Stimulated activated CD4-positive, alpha-beta T cell treated with anti-CD3 and anti-CD28 coated beads, Interleukin-15, amount 100 ng/mL, for 1 hour (primary cell): ENCODE measurements around the gene VPS18.
A peak's percentile ranks its signal among the peaks of the same experiment; 100 is the strongest.
"Not testable (repeated sequence)": the region's sequence is repeated elsewhere in the genome, so short reads cannot be mapped to it uniquely, and the experiment has no call there.

Source experiments
- DNase-seq, 2 donors: peaks; one replicate each; pipeline ENCODE4 v3.0.0-alpha.2; 2020; ENCODE audit warnings: low read depth in 1 of 2, low spot score in 1 of 2

Gene VPS18, protein sequence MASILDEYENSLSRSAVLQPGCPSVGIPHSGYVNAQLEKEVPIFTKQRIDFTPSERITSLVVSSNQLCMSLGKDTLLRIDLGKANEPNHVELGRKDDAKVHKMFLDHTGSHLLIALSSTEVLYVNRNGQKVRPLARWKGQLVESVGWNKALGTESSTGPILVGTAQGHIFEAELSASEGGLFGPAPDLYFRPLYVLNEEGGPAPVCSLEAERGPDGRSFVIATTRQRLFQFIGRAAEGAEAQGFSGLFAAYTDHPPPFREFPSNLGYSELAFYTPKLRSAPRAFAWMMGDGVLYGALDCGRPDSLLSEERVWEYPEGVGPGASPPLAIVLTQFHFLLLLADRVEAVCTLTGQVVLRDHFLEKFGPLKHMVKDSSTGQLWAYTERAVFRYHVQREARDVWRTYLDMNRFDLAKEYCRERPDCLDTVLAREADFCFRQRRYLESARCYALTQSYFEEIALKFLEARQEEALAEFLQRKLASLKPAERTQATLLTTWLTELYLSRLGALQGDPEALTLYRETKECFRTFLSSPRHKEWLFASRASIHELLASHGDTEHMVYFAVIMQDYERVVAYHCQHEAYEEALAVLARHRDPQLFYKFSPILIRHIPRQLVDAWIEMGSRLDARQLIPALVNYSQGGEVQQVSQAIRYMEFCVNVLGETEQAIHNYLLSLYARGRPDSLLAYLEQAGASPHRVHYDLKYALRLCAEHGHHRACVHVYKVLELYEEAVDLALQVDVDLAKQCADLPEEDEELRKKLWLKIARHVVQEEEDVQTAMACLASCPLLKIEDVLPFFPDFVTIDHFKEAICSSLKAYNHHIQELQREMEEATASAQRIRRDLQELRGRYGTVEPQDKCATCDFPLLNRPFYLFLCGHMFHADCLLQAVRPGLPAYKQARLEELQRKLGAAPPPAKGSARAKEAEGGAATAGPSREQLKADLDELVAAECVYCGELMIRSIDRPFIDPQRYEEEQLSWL

DNA sequence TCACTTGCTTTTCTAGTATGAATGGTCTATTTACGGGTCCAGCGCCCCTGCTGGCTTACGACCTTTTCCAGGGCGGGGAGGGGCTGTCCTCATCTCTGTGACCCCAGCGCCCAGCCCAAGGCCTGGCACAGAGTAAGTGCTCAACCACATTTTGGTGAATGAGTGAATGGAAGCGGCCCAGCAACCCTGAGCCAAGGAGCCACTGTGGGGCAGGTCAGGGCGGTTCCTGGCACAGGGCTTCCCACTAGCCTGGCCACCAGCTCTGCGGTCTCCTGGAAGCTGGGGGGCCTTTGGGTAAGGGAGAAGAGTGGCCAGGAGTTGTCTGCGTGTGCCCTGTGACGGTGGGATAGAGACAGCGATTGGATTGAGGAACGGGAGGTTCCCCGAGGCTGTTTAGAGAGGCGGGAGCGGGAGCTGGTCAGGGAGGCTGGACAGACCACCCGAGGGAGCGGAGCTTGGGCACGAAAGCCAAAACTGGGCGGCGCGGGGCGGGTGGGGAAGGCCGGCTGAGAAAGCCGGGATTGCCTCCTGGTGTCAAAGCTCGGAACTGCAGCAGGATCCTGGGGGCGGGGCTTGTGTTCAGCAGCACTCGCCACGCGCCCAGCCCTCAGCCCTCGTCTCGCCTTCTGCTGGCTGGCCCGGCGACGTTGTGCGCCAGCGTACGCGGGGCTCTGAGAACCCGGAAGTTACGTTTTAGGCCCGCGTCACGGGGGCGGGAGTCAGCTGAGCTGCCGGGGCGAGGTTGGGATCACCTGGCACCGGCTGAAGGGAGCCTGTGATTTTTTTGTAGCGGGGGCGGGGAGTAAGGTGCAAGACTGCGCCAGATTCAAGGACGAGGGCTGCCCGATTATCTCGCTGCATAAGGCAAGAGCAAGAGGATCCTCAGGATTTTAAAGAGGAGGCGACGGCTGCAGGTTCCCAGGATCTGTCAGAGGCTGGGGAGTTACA is at the start of gene VPS18:
TSS of gene VPS18 (plus strand) at position 718 of the 948 bp plus-strand sequence. CDS start 319 bp downstream, outside the sequence.
- DNase-seq, result peak; percentile 97 to 100

DNA sequence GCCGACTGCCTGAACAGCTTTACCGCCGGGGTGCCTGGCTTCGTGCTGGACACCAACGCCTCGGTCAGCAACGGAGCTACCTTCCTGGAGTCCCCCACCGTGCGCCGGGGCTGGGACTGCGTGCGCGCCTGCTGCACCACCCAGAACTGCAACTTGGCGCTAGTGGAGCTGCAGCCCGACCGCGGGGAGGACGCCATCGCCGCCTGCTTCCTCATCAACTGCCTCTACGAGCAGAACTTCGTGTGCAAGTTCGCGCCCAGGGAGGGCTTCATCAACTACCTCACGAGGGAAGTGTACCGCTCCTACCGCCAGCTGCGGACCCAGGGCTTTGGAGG is 49.6 kb upstream of the VPS18 start:
- DNase-seq, result peak in 1 of 2 donors; percentile 22

DNA sequence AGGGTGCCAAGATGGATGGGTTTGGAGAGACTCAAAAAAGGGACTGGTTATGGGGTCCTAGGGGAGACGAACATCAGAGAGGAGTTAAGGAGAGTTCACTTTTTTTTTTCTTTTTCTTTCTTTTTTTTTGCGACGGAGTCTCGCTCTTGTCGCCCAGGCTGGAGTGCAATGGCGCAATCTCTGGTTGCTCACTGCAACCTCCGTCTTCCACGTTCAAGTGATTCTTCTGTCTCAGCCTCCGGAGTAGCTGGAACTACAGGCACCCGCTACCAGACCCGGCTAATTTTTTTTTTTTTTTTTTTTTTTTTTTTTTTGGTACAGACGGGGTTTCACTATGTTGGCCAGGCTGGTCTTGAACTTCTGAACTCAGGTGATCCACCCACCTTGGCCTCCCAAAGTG is 49.2 kb upstream of the VPS18 start:
- no peak for DNase-seq

DNA sequence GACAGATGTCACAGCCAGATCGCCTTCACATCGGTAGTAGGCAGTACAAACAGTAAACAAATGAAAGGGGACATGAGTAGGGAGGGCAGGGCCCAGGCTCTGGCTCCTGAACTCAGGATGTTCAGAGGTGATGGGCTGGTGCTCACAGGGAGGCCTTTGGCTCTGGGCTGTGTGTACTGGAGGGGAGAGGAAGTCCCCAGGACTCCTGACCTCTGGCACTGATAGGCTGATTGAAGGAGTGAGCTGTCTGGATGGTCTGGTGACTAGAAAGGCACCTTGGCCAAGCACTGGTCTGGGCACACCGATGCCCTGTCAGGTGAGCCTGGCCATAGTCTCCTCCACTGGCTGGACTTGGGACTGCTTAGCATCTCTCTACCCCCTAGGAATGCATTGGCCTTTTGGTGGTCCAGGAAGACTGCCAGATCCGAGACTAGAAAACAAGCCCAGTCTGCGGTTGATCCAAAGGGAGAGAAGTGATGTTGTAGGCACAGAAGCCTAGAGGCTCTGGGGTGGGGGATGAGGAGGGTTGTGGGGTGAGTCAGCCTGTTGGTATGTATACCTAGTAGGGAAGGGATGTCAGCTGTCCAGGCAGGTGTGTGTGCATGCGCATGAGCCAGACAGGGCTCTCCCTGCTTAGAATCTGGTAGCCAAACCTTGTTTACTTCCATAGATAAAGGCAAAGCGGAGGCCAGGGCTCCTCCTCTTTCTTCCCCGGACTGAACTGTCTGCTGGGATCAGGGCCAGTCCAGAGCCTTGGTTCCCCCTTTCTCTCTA is 48.6 kb upstream of the VPS18 start:
- DNase-seq, result no peak

- DNase-seq, result no peak
These were observed 47.4 kb upstream of the VPS18 start for GRCh38 chr15:40846841-40847222.

GRCh38 chr15:40847223-40847961 is 46.9 kb upstream of the VPS18 start:
- DNase-seq, result no peak

DNA sequence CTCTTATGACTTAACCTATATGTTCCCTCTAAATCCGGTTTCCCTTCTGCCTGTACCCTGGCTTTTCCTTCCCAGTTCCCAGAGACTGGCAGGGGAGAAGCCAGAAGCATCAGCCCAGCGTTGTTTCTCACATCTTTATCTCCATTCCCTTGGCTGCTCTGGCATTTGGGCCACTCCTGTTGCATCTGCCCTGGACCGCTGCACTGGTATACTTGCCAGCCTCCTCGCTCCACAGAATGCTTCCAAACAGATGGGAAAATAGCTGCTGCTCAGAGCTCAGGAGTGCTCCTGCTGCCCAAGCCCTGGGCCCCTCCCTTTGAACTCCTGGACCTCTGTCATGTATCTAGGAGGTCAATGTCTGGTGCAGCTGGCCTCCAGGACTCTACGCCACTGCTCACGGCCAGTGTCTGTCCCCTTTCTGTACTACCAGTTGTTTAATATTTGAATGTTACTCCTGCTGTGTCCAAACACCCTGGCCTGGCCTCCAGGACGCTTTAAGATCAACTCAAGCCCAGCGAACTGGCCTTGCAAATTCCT is 43.6 kb upstream of the VPS18 start:
- no peak for DNase-seq

- no peak for DNase-seq
These were observed 41.7 kb upstream of the VPS18 start for GRCh38 chr15:40852529-40852928.

GRCh38 chr15:40853241-40853890 is 40.9 kb upstream of the VPS18 start:
- no peak for DNase-seq

- DNase-seq, result no peak
These were observed 40.1 kb upstream of the VPS18 start for GRCh38 chr15:40854161-40854560.

GRCh38 chr15:40855706-40856234 is 38.5 kb upstream of the VPS18 start:
- no peak for DNase-seq

- DNase-seq, result no peak
These were observed 37.5 kb upstream of the VPS18 start for GRCh38 chr15:40856746-40857145.

DNA sequence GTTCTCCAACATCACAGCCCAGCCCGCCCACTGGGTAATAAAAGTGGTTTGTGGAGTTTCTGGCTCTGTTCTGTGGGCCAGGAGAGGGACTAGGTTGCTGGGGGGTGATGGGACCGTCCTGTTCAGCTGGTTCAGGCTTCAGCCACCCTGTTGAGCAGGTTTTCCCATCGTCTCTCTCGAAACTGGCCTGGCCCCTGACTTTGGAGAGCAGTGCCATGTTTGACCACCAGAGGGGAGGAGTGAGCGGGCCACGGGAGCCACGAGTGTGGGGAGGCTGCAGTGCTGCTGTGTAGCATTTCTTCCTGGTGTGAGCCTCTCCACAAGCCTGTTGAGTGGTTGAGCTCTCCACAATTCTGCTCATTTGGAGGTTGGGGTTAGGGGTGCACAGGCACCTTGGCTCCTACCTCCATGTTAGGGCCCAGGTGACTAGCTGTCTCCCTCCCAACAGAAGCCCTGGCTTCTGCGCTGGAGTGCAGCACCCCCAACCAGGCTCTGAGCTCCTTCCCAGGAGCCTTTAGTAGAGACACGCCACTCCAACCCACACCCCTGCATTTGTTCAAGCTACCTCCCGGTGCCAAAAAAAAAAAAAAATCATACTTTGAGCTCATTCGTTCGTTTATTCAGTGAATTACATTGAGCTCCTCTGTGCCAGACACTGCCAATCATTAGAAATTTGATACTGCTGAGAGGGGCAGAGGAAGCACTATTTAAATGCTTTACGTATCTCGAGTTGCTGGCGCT is 36.5 kb upstream of the VPS18 start:
- DNase-seq, result peak; percentile 60 to 66

DNA sequence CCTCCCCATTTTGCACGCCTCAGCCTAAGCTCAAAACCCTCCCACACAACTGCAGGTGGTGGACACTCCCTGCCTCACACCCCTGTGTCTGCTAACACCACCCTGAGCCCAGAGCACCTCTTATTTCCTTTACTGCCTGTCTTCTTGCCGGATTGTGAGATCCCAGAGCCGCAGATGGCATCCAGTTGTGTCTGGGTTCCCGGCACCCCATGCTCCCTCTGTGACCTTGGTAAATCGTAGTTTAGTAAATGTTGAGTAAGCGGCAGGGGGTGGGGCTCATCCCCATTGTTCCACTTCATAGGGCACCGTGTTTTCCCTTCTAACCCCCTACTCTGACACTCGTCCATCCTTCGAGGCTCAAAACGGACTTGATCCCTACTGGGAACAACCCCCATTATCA is 35.5 kb upstream of the VPS18 start:
- no peak for DNase-seq

DNA sequence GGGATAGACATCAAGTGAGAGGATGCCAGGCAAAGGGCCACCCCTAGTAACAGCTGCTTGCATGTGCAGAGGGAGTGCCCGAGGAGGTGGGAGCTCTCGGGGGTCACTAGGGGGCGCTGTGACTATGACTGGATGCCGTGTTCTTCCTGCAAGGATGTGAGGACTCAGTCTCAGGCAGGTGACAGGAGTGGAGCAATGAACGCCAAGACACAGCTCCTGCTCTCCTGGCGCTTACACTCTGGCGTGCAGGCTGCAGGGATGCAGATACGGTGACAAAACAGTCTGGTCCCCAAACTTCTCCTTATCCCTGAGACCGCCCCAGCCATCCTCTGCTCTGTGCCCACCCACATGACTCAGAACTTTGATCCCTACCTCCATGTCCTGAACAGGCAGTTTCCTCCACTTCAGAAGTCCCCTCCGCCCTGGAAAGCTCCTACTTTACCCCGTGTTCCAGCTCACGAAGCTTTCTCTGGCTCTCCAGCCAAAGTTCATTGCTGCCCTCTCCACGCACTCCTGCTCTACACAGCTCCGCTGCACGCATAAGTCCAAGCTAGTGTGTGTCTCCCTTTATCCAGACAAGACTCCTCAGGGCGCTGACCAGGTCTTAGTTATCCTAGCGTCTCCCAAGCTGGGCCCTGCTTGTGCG is 34.9 kb upstream of the VPS18 start:
- DNase-seq, result peak; percentile 61 to 69

DNA sequence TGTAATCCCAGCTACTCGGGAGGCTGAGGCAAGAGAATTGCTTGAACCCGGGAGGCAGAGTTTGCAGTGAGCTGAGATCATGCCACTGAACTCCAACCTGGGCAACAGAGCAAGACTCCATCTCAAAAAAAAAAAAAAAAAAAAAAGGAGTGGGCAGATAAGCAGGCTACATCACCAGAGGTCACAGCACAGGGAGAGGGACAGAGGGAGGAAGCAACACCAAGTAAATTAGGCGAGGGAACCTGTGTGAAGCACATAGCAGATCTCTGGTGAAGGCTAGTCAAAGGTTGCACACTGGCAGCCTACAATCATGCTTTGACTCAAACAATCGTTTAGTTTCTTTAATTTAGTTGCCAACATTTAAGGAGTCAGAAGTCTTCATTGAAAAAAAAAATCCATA is 33.1 kb upstream of the VPS18 start:
- not testable (repeated sequence) for DNase-seq

DNA sequence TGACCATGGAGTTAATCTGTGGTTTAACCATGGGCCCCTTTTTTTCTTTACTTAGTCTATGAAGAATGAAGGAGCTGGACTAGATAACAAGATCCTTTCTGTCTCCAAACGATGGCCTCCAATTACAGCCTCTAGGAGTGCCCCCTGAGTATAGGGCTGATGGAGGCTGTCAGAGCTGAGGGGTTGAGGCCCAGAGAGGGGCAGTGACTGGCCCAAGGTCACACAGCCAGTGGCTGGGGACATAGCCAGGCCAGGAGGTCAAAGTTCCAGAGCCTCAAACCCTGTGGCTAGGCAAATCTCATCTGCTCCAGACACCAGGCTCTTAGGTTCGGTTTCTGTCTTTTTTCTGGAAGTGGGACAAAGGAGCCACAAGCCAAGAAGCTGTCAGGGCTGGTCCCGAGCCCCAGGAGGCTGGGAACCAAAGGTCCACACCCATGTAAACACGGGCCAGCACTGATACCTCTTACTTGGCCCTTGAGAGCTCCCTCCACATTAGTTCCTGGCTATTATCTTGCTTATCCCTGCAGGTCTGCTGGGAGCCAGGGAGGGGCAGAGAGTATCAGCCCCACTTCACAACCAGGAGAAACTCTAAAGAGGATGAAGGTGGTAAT is 30.5 kb upstream of the VPS18 start:
- DNase-seq, result no peak
